GM12872 (cell line): Measurements from ENCODE around the gene CAMTA1.

Experiments used
- TF ChIP-seq, protein P1 (sequence below): IDR thresholded peaks from 3 replicates; pipeline ENCODE4 v1.5.1; 2011; ENCODE audit warnings: low read depth, mild to moderate bottlenecking, low read length, moderate library complexity; ENCODE audit not compliant: insufficient read depth

Gene CAMTA1

GRCh38 chr1:7300893-7301663, 515.8 kb downstream of the CAMTA1 start:
- TF ChIP-seq, protein P1, sequence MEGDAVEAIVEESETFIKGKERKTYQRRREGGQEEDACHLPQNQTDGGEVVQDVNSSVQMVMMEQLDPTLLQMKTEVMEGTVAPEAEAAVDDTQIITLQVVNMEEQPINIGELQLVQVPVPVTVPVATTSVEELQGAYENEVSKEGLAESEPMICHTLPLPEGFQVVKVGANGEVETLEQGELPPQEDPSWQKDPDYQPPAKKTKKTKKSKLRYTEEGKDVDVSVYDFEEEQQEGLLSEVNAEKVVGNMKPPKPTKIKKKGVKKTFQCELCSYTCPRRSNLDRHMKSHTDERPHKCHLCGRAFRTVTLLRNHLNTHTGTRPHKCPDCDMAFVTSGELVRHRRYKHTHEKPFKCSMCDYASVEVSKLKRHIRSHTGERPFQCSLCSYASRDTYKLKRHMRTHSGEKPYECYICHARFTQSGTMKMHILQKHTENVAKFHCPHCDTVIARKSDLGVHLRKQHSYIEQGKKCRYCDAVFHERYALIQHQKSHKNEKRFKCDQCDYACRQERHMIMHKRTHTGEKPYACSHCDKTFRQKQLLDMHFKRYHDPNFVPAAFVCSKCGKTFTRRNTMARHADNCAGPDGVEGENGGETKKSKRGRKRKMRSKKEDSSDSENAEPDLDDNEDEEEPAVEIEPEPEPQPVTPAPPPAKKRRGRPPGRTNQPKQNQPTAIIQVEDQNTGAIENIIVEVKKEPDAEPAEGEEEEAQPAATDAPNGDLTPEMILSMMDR, result no peak

- TF ChIP-seq, protein P1, result no peak
Measured at GRCh38 chr1:7301664-7301981, 516.4 kb downstream of the CAMTA1 start.

- TF ChIP-seq, protein P1, result no peak
Measured at GRCh38 chr1:7302126-7302525, 516.9 kb downstream of the CAMTA1 start.

- TF ChIP-seq, protein P1, result no peak
Measured at GRCh38 chr1:7302873-7303272, 517.6 kb downstream of the CAMTA1 start.

GRCh38 chr1:7303554-7304317, 518.5 kb downstream of the CAMTA1 start:
- TF ChIP-seq, protein P1, result no peak

- TF ChIP-seq, protein P1, result no peak
Measured at GRCh38 chr1:7313081-7313546, 527.9 kb downstream of the CAMTA1 start.

DNA sequence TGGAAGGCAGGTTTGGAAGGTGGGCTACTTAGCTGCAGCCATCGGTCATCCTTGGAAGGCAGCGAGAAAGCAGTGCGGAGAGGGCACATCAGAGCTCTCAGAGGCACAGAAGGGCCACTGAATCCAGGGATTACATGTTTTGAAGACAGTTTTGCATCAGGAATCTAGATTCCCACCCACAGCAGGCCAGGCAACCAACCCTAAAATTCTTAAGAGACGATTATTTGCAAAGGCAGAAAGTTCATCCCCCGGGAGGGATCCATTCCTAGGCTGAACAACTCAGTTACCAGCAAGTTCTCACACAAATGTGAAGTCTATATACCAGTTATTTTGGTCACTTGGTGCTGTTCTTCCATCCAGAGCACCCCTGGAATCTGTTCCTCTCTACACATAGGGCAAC, 528.6 kb downstream of the CAMTA1 start:
- TF ChIP-seq, protein P1, result no peak
